ENCODE measurements around the gene CFAP74. TPM values are rescaled to one million over a fixed set of nuclear protein-coding genes. Genes with fewer than 3 reads are reported as not detected.

CFAP74 gene
- total RNA-seq, 2 experiments from 2014 or later: 0.38 to 0.41 TPM

- H3K4me3 Mint-ChIP-seq: no peak overlapping the region
- intact Hi-C loops (cut with micrococcal nuclease): no loop called here
Measured at GRCh38 chr1:1954015-1954414, 49.6 kb downstream of the CFAP74 start.

GRCh38 chr1:1950940-1951339 lies 52.6 kb downstream of the CFAP74 start:
- TF ChIP-seq CTCF (IDR thresholded peaks at IDR 0.05): no peak
- ATAC-seq (no peak), DNase-seq (no peak)
- Mint-ChIP-seq H3K4me1 (ENCODE audit: low read depth) (no peaks in the 10 kb centered on the region), H3K36me3 (ENCODE audit: low read depth) (no peaks in the 10 kb centered on the region), H3K27ac (no peak overlapping the region), H3K27me3 (peaks cover 4% of the 10 kb centered on the region), H3K4me3 (no peak overlapping the region), H3K9me3 (peaks cover 13% of the 10 kb centered on the region)
- CTCF ChIA-PET: no interaction called here
- POLR2A ChIA-PET: no interaction called here
- intact Hi-C loops (cut with micrococcal nuclease): no loop called here

More at GRCh38 chr1:1954015-1954414, 49.6 kb downstream of the CFAP74 start:
- no peak for DNase-seq
- Mint-ChIP-seq H3K27ac (no peak overlapping the region), H3K36me3 (ENCODE audit: low read depth) (no peaks in the 10 kb centered on the region), H3K9me3 (peaks cover 13% of the 10 kb centered on the region), H3K4me1 (ENCODE audit: low read depth) (no peaks in the 10 kb centered on the region), H3K27me3 (peaks cover 11% of the 10 kb centered on the region)
- CTCF ChIA-PET: interaction anchor here (11.3 kb wide), 1 partner anchor 91 kb away, joined by 100 read pairs; no protein-coding TSS in a partner anchor
- no peak for ATAC-seq
- TF ChIP-seq CTCF (IDR thresholded peaks at IDR 0.05): no peak
- POLR2A ChIA-PET: no interaction called here

- ATAC-seq (no peak), DNase-seq (no peak)
- Mint-ChIP-seq H3K36me3 (ENCODE audit: low read depth) (no peaks in the 10 kb centered on the region), H3K4me3 (no peak overlapping the region), H3K27me3 (peaks cover 4% of the 10 kb centered on the region), H3K4me1 (ENCODE audit: low read depth) (peaks cover 3% of the 10 kb centered on the region), H3K9me3 (peaks cover 9% of the 10 kb centered on the region), H3K27ac (no peak overlapping the region)
- CTCF ChIA-PET: interaction anchor here (0.8 kb wide), 1 partner anchor 96 kb away, joined by 4 read pairs; no protein-coding TSS in a partner anchor
- intact Hi-C loops (cut with micrococcal nuclease): no loop called here
- TF ChIP-seq CTCF (IDR thresholded peaks at IDR 0.05): no peak
- POLR2A ChIA-PET: no interaction called here
Measured at GRCh38 chr1:1948783-1949182, 54.8 kb downstream of the CFAP74 start.

GRCh38 chr1:1947493-1947892 lies 56.1 kb downstream of the CFAP74 start:
- TF ChIP-seq CTCF (IDR thresholded peaks at IDR 0.05): no peak
- Mint-ChIP-seq H3K9me3 (peaks cover 9% of the 10 kb centered on the region), H3K4me3 (no peak overlapping the region), H3K27me3 (peaks cover 4% of the 10 kb centered on the region), H3K4me1 (ENCODE audit: low read depth) (peaks cover 3% of the 10 kb centered on the region), H3K27ac (no peak overlapping the region), H3K36me3 (ENCODE audit: low read depth) (no peaks in the 10 kb centered on the region)
- ChIA-PET POLR2A (no interaction called here), CTCF (interaction anchor here (0.6 to 2.9 kb wide), 3 partner anchors 13 to 258 kb away, joined by 3 to 9 read pairs (median 3); no protein-coding TSS in a partner anchor)
- intact Hi-C loops (cut with micrococcal nuclease): no loop called here
- no peak for ATAC-seq
- no peak for DNase-seq

DNA sequence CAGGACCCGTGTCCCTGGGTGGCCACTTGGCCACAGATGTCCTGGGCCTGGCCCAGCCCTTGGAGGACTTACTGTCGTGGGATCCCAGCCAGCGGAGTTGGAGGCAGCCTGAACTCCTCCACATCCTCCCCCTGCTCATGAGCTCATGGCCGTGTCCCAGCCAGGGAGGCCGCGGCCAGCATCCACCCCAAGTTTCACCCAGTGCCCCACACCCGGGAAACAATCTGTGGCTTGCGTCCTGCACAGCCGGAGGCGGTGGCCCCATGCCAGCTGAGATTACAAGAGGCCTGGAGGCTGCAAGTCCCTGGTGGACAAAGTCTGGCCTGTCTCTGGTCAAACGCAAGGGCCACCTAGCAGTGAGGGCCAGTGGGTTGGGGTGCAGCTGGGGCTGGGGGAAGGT lies 57.0 kb downstream of the CFAP74 start:
- DNase-seq (no peak), ATAC-seq (no peak)
- POLR2A ChIA-PET: interaction anchor here (1.2 kb wide), 1 partner anchor 127 kb away, joined by 3 read pairs; no protein-coding TSS in a partner anchor
- H3K4me3 Mint-ChIP-seq: no peak overlapping the region
- H3K36me3 Mint-ChIP-seq (ENCODE audit: low read depth): no peaks in the 10 kb centered on the region
- TF ChIP-seq CTCF (IDR thresholded peaks at IDR 0.05): no peak
- H3K9me3 Mint-ChIP-seq: peaks cover 9% of the 10 kb centered on the region
- H3K27ac Mint-ChIP-seq: no peak overlapping the region
- peaks cover 4% of the 10 kb centered on the region for H3K27me3 Mint-ChIP-seq
- intact Hi-C loops (cut with micrococcal nuclease): no loop called here
- H3K4me1 Mint-ChIP-seq (ENCODE audit: low read depth): peaks cover 3% of the 10 kb centered on the region
- CTCF ChIA-PET: interaction anchor here (1.0 to 2.9 kb wide), 3 partner anchors 14 to 98 kb away, joined by 3 to 9 read pairs (median 4); no protein-coding TSS in a partner anchor

Measured in activated CD8-positive, alpha-beta T cell treated with anti-CD3 and anti-CD28 coated beads for 36 hours (primary cell).